DMS79 treated with DMSO at 0.1 percent for 48 hours (cell line): ENCODE data around the gene SELENOO.

Source experiments
- DNase-seq: peaks from one replicate; lab custom pipeline; 2025; lab: John Stamatoyannopoulos, UW

The SELENOO gene

GRCh38 chr22:50185375-50186087, 15.3 kb upstream of the SELENOO start, which contains the start of gene TRABD:
Gene TRABD, plus strand, starts transcription at chr22:50185913. Its CDS starts 7,148 bp downstream, at chr22:50193061.
- peak; percentile 17 for DNase-seq

- no peak for DNase-seq
Observed at GRCh38 chr22:50186181-50186714, 14.6 kb upstream of the SELENOO start.

GRCh38 chr22:50186761-50187523, 13.9 kb upstream of the SELENOO start:
- no peak for DNase-seq

- no peak for DNase-seq
Observed at GRCh38 chr22:50188356-50188755, 12.5 kb upstream of the SELENOO start.

- DNase-seq, result peak; percentile 10
Observed at GRCh38 chr22:50189184-50189848, 11.5 kb upstream of the SELENOO start.

- no peak for DNase-seq
Observed at GRCh38 chr22:50189849-50190181, 11.0 kb upstream of the SELENOO start.

GRCh38 chr22:50190182-50190940, 10.4 kb upstream of the SELENOO start:
- peak; percentile 29 for DNase-seq

GRCh38 chr22:50190941-50191741, 9.7 kb upstream of the SELENOO start:
- DNase-seq, result no peak

GRCh38 chr22:50192436-50193204, 8.2 kb upstream of the SELENOO start:
- DNase-seq, result no peak

GRCh38 chr22:50193621-50194020, 7.2 kb upstream of the SELENOO start:
- no peak for DNase-seq

GRCh38 chr22:50194037-50194805, 6.6 kb upstream of the SELENOO start:
- DNase-seq, result no peak

- no peak for DNase-seq
Observed at GRCh38 chr22:50196256-50196655, 4.6 kb upstream of the SELENOO start.

- no peak for DNase-seq
Observed at GRCh38 chr22:50197000-50197800, 3.6 kb upstream of the SELENOO start.

GRCh38 chr22:50197856-50198623, 2.8 kb upstream of the SELENOO start:
- DNase-seq, result no peak

GRCh38 chr22:50198624-50199017, 2.2 kb upstream of the SELENOO start:
- no peak for DNase-seq

- DNase-seq, result no peak
Observed at GRCh38 chr22:50199251-50199721, 1.5 kb upstream of the SELENOO start.

GRCh38 chr22:50199829-50200460, 866 bp upstream of the SELENOO start:
- no peak for DNase-seq
